H9 (cell line): ENCODE measurements around the gene FCGR3A. TPM values are rescaled to one million over a fixed set of nuclear protein-coding genes. Genes with fewer than 3 reads are reported as not detected.

Source experiments
- DNase-seq: peaks from one replicate; pipeline ENCODE4 v3.0.0-alpha.2; 2017
- H2AFZ ChIP-seq: one replicate; pipeline ENCODE4 v1.6.1; 2013; ENCODE audit warnings: mild to moderate bottlenecking, low read length, control low read depth, moderate library complexity
- H2AK5ac ChIP-seq: 2 replicates; pipeline ENCODE4 v1.6.1; 2013; ENCODE audit warnings: low read length, control low read depth, mixed read lengths; ENCODE audit not compliant: insufficient read length
- H2BK120ac ChIP-seq: one replicate; pipeline ENCODE4 v1.6.1; 2013; ENCODE audit warnings: low read depth, mild to moderate bottlenecking, low read length, control low read depth, inconsistent platforms; ENCODE audit not compliant: poor library complexity, severe bottlenecking
- H2BK12ac ChIP-seq: 2 replicates; pipeline ENCODE4 v1.6.1; 2013; ENCODE audit warnings: low read length, control low read depth, mixed read lengths, low read depth; ENCODE audit not compliant: insufficient read length
- H2BK15ac ChIP-seq: 2 replicates; pipeline ENCODE4 v1.6.1; 2013; ENCODE audit warnings: low read depth, low read length, control low read depth
- H2BK20ac ChIP-seq: one replicate; pipeline ENCODE4 v1.6.1; 2013; ENCODE audit warnings: low read depth, mild to moderate bottlenecking, low read length, control low read depth, inconsistent platforms; ENCODE audit not compliant: poor library complexity, severe bottlenecking
- H2BK5ac ChIP-seq: 2 replicates; pipeline ENCODE4 v1.6.1; 2013; ENCODE audit warnings: low read length, control low read depth, mixed read lengths; ENCODE audit not compliant: insufficient read length
- H3K14ac ChIP-seq: 2 replicates; pipeline ENCODE4 v1.6.1; 2013; ENCODE audit warnings: low read length, control low read depth; ENCODE audit not compliant: insufficient read depth
- H3K18ac ChIP-seq: 2 replicates; pipeline ENCODE4 v1.6.1; 2013; ENCODE audit warnings: low read depth, mild to moderate bottlenecking, mixed read lengths, low read length, control low read depth; ENCODE audit not compliant: insufficient read length
- H3K23ac ChIP-seq: 2 replicates; pipeline ENCODE4 v1.6.1; 2013; ENCODE audit warnings: low read length, control low read depth, mixed read lengths, low read depth; ENCODE audit not compliant: insufficient read length
- H3K23me2 ChIP-seq: 2 replicates; pipeline ENCODE4 v1.6.1; 2013; ENCODE audit warnings: low read depth, mild to moderate bottlenecking, mixed read lengths, low read length, control low read depth; ENCODE audit not compliant: insufficient read length, poor library complexity, severe bottlenecking
- H3K27ac ChIP-seq: 2 replicates; pipeline ENCODE4 v1.5.1; 2013; ENCODE audit warnings: low read length, control low read depth, mixed read lengths, low read depth; ENCODE audit not compliant: insufficient read length
- H3K27me3 ChIP-seq: 2 replicates; pipeline ENCODE4 v1.6.1; 2013; ENCODE audit warnings: low read length, control low read depth, inconsistent platforms; ENCODE audit not compliant: insufficient read depth
- H3K4ac ChIP-seq: 2 replicates; pipeline ENCODE4 v1.6.1; 2013; ENCODE audit warnings: low read depth, mild to moderate bottlenecking, control low read depth, inconsistent platforms, low read length, moderate library complexity
- H3K4me1 ChIP-seq: 2 replicates; pipeline ENCODE4 v1.6.1; 2013; ENCODE audit warnings: low read length, control low read depth, inconsistent platforms; ENCODE audit not compliant: insufficient read depth
- H3K4me2 ChIP-seq: 2 replicates; pipeline ENCODE4 v1.6.1; 2013; ENCODE audit warnings: low read length, control low read depth, mixed read lengths; ENCODE audit not compliant: insufficient read length, insufficient read depth
- H3K56ac ChIP-seq: 2 replicates; pipeline ENCODE4 v1.6.1; 2013; ENCODE audit warnings: low read depth, mild to moderate bottlenecking, mixed read lengths, low read length, control low read depth; ENCODE audit not compliant: insufficient read length
- H3K79me1 ChIP-seq: 2 replicates; pipeline ENCODE4 v1.6.1; 2013; ENCODE audit warnings: low read depth, mild to moderate bottlenecking, moderate library complexity, low read length, control low read depth, inconsistent platforms; ENCODE audit not compliant: insufficient read depth, poor library complexity, severe bottlenecking
- H3K79me2 ChIP-seq: 2 replicates; pipeline ENCODE4 v1.6.1; 2013; ENCODE audit warnings: low read length, control low read depth, inconsistent platforms; ENCODE audit not compliant: insufficient read depth
- H3K9ac ChIP-seq: 2 replicates; pipeline ENCODE4 v1.6.1; 2013; ENCODE audit warnings: low read length, control low read depth, mixed read lengths; ENCODE audit not compliant: insufficient read length; ENCODE audit errors: extremely low read depth
- H3K9me3 ChIP-seq: one replicate; pipeline ENCODE4 v1.6.1; 2013; ENCODE audit warnings: low read depth, low read length, inconsistent platforms; ENCODE audit not compliant: control insufficient read depth
- H3T11ph ChIP-seq: one replicate; pipeline ENCODE4 v1.6.1; 2013; ENCODE audit warnings: mild to moderate bottlenecking, low read length, control low read depth, inconsistent platforms
- H4K20me1 ChIP-seq: one replicate; pipeline ENCODE4 v1.6.1; 2013; ENCODE audit not compliant: control insufficient read depth, insufficient read length, insufficient read depth
- H4K5ac ChIP-seq: 2 replicates; pipeline ENCODE4 v1.6.1; 2013; ENCODE audit warnings: low read depth, mild to moderate bottlenecking, mixed read lengths, low read length, control low read depth; ENCODE audit not compliant: insufficient read length
- H4K8ac ChIP-seq: replicated peaks from 2 replicates; pipeline ENCODE4 v1.6.1; 2013; ENCODE audit warnings: low read length, control low read depth, mixed read lengths, low read depth; ENCODE audit not compliant: insufficient read length
- H4K91ac ChIP-seq: 2 replicates; pipeline ENCODE4 v1.6.1; 2013; ENCODE audit warnings: low read depth, mild to moderate bottlenecking, moderate library complexity, mixed read lengths, low read length, control low read depth; ENCODE audit not compliant: insufficient read length
- H3K27ac Mint-ChIP-seq, 3 experiments: 2 replicates in 2 of 3; 3 replicates in 1 of 3; pipeline ENCODE4 v1.8.0; 2020 to 2021; ENCODE audit warnings: mixed read lengths in 3 of 3, mild to moderate bottlenecking in 1 of 3, moderate library complexity in 1 of 3
- H3K27me3 Mint-ChIP-seq: 2 replicates; pipeline ENCODE4 v1.8.0; 2021; ENCODE audit warnings: low read depth, mild to moderate bottlenecking, moderate library complexity, mixed read lengths
- H3K36me3 Mint-ChIP-seq, 3 experiments: 2 replicates in 2 of 3; 3 replicates in 1 of 3; pipeline ENCODE4 v1.8.0; 2020 to 2021; ENCODE audit warnings: low read depth in 3 of 3, mixed read lengths in 3 of 3; ENCODE audit not compliant: insufficient read depth in 1 of 3
- H3K4me1 Mint-ChIP-seq, 2 experiments: 2 replicates each; pipeline ENCODE4 v1.8.0; 2020; ENCODE audit warnings: mixed read lengths in 2 of 2
- H3K4me3 Mint-ChIP-seq, 2 experiments: 2 replicates in 1 of 2; 3 replicates in 1 of 2; pipeline ENCODE4 v1.8.0; 2020 to 2021; ENCODE audit warnings: mild to moderate bottlenecking in 2 of 2, mixed read lengths in 2 of 2, moderate library complexity in 1 of 2
- H3K9me3 Mint-ChIP-seq, 2 experiments: 2 replicates in 1 of 2; 3 replicates in 1 of 2; pipeline ENCODE4 v1.8.0; 2020; ENCODE audit warnings: mild to moderate bottlenecking in 2 of 2, mixed read lengths in 2 of 2, moderate library complexity in 1 of 2
- CTCF ChIP-seq: fragments of 200-600 bp; sonication (generic); conservative IDR thresholded peaks from 3 replicates; pipeline ENCODE4 v1.8.0; 2021; ENCODE audit warnings: antibody characterized with exemption, mild to moderate bottlenecking
- WGBS: extraction: QIAGEN DNeasy Blood & Tissue Kit; methylation state at CpG from one replicate; pipeline ENCODE4 v1.1.7; 2013; ENCODE audit warnings: missing lambda C conversion rate, low lambda C conversion rate, mixed read lengths; ENCODE audit not compliant: insufficient read length; ENCODE audit errors: extremely low coverage; 5-methylcytosine and 5-hydroxymethylcytosine counted together
- total RNA-seq: library from RNA; stranded (reverse); gene quantifications from 2 replicates; pipeline ENCODE4 v1.2.1, GENCODE V29; 2021

Gene FCGR3A
- total RNA-seq, 1 experiment from 2014 or later, result not detected

- no peaks in the 10 kb centered on the region for H4K20me1 ChIP-seq
- H2AFZ ChIP-seq, result no peak overlapping the region
- no peaks in the 10 kb centered on the region for H3K4me1 ChIP-seq
- no peaks in the 10 kb centered on the region for H3K79me2 ChIP-seq
- Mint-ChIP-seq H3K4me3 (no peak overlapping the region), H3K4me1 (peaks cover 0 to 6% of the 10 kb centered on the region in 2 experiments; a peak in 1 of 4 replicates), H3K27me3 (peaks cover 14% of the 10 kb centered on the region; the same call in 1 of the 2 replicates), H3K27ac (no peak overlapping the region), H3K9me3 (no peaks in the 10 kb centered on the region), H3K36me3 (no peaks in the 10 kb centered on the region)
- no CpG with 5 or more reads among the region's 1 CpG for WGBS
- H3K56ac ChIP-seq, result no peak overlapping the region
- H2BK12ac ChIP-seq, result no peak overlapping the region
- TF ChIP-seq CTCF, result no peak
- no peak overlapping the region for H4K5ac ChIP-seq
- no peak overlapping the region for H2BK5ac ChIP-seq
- H3K23ac ChIP-seq, result no peak overlapping the region
- no peak overlapping the region for H2BK120ac ChIP-seq
- H2BK15ac ChIP-seq, result no peak overlapping the region
- H3K9me3 ChIP-seq, result no peaks in the 10 kb centered on the region
- H3K27ac ChIP-seq, result no peak overlapping the region
- H3K14ac ChIP-seq, result no peak overlapping the region
- no peak overlapping the region for H2AK5ac ChIP-seq
- no peak overlapping the region for H3K4me2 ChIP-seq
- no peak overlapping the region for H3K4ac ChIP-seq
- no peak overlapping the region for H3T11ph ChIP-seq
- H4K91ac ChIP-seq, result no peak overlapping the region
- no peaks in the 10 kb centered on the region for H3K79me1 ChIP-seq
- H3K9ac ChIP-seq, result no peak overlapping the region
- H2BK20ac ChIP-seq, result no peak overlapping the region
- no peak overlapping the region for H3K18ac ChIP-seq
- no peaks in the 10 kb centered on the region for H3K23me2 ChIP-seq
- H4K8ac ChIP-seq, result no peak overlapping the region
- no peaks in the 10 kb centered on the region for H3K27me3 ChIP-seq
- no peak for DNase-seq
Measured at GRCh38 chr1:161497961-161498360, 51.7 kb downstream of the FCGR3A start.
